CD4-positive, CD25-positive, alpha-beta regulatory T cell (primary cell): Measurements from ENCODE around the gene FAM120B. TPM values are rescaled to one million over a fixed set of nuclear protein-coding genes. Genes with fewer than 3 reads are reported as not detected.
A peak's percentile ranks its signal among the peaks of the same experiment; 100 is the strongest.
"Not testable (repeated sequence)": the region's sequence is repeated elsewhere in the genome, so short reads cannot be mapped to it uniquely, and the experiment has no call there.

ENCODE experiments used
- ATAC-seq, 2 donors: fragments of 150-1000 bp; cut with Tn5 transposase; one replicate each; pipeline ENCODE4 v1.10.0; 2021; ENCODE audit warnings: low read depth in 2 of 2, moderate number of reproducible peaks in 2 of 2, moderate library complexity in 1 of 2
- DNase-seq, 3 donors: peaks; one replicate each; pipeline versions ENCODE4 v3.0.0 to v3.0.0-alpha.2; 2012 to 2022; ENCODE audit warnings: mixed read lengths in 1 of 3
- H3K27ac ChIP-seq: one replicate; pipeline ENCODE4 v1.7.0; 2013; ENCODE audit warnings: mild to moderate bottlenecking, low read length; ENCODE audit not compliant: insufficient read depth, poor library complexity, severe bottlenecking
- H3K27me3 ChIP-seq: one replicate; pipeline ENCODE4 v1.7.0; 2013; ENCODE audit warnings: low read length; ENCODE audit not compliant: control insufficient read depth, insufficient read depth
- H3K36me3 ChIP-seq: one replicate; pipeline ENCODE4 v1.7.0; 2013; ENCODE audit warnings: mild to moderate bottlenecking, low read length, moderate library complexity; ENCODE audit not compliant: control insufficient read depth, insufficient read depth
- H3K4me1 ChIP-seq: 2 replicates; pipeline ENCODE4 v1.7.0; 2013; ENCODE audit warnings: mild to moderate bottlenecking, low read length; ENCODE audit not compliant: insufficient read depth, control insufficient read depth, poor library complexity, severe bottlenecking
- H3K4me3 ChIP-seq: one replicate; pipeline ENCODE4 v1.7.0; 2013; ENCODE audit warnings: low read depth, mild to moderate bottlenecking, low read length, moderate library complexity
- H3K9me3 ChIP-seq, 2 experiments: 1 replicate in 1 of 2; 2 replicates in 1 of 2; pipeline ENCODE4 v1.7.0; 2013; ENCODE audit warnings: low read length in 2 of 2, mild to moderate bottlenecking in 1 of 2, moderate library complexity in 1 of 2; ENCODE audit not compliant: control insufficient read depth in 2 of 2
- H3K27ac Mint-ChIP-seq, 3 donors: one replicate each; pipeline ENCODE4 v1.8.0; 2020 to 2022; ENCODE audit warnings: mild to moderate bottlenecking in 3 of 3, mixed read lengths in 3 of 3, moderate library complexity in 2 of 3
- H3K27me3 Mint-ChIP-seq: one replicate; pipeline ENCODE4 v1.8.0; 2022; ENCODE audit warnings: mild to moderate bottlenecking, mixed read lengths
- H3K36me3 Mint-ChIP-seq: one replicate; pipeline ENCODE4 v1.8.0; 2020; ENCODE audit warnings: mixed read lengths
- H3K4me1 Mint-ChIP-seq, 4 donors: one replicate each; pipeline ENCODE4 v1.8.0; 2020 to 2022; ENCODE audit warnings: mixed read lengths in 4 of 4, mild to moderate bottlenecking in 1 of 4
- H3K4me3 Mint-ChIP-seq, 4 donors: one replicate each; pipeline ENCODE4 v1.8.0; 2020 to 2022; ENCODE audit warnings: mild to moderate bottlenecking in 4 of 4, mixed read lengths in 4 of 4, moderate library complexity in 3 of 4
- H3K9me3 Mint-ChIP-seq, 7 donors: one replicate each; pipeline ENCODE4 v1.8.0; 2020 to 2022; ENCODE audit warnings: mixed read lengths in 7 of 7, mild to moderate bottlenecking in 3 of 7, moderate library complexity in 2 of 7
- polyA plus RNA-seq, 4 donors: library from polyadenylated mRNA; unstranded; fragments of 300-500 nt; fragmentation: Illumina TruSeq; gene quantifications; one replicate each; pipeline ENCODE4 v1.2.3, GENCODE V29; 2021
- total RNA-seq: library from RNA; stranded (reverse); gene quantifications from one replicate; pipeline ENCODE4 v1.2.3, GENCODE V29; 2022

The FAM120B gene
- total and polyA plus RNA-seq, 5 donors from 2014 or later = 28.0 to 35.0 (median 31.1) TPM

DNA sequence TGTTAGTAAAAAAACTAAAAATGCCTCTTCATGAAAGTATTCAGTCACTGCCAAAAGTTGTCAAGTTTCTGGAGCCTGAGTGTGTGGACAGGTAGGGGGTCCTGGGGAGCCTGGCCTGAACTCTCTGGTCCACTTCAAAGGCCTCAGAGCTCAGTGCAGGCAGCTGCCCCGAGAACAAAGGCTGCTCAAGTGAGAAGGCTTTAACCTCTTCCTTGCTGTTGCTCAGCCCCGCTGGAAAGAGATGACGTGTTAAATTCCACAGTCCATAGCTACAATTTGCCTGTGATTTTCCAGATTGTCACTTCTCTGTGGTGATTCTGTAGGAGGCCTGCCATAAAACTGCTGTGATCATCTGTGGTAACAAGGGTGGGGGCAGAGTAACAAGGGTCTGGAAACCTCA, 96.9 kb downstream of the FAM120B start:
- Histone ChIP-seq H3K27ac (no peak overlapping the region), H3K9me3 (no peaks in the 10 kb centered on the region), H3K36me3 (peaks cover 61% of the 10 kb centered on the region), H3K27me3 (no peaks in the 10 kb centered on the region), H3K4me3 (no peak overlapping the region), H3K4me1 (no peaks in the 10 kb centered on the region)
- ATAC-seq (no peak), DNase-seq (no peak)
- Mint-ChIP-seq H3K9me3 (peaks cover 0 to 1% (median 0%) of the 10 kb centered on the region in 7 donors), H3K36me3 (peaks cover 57% of the 10 kb centered on the region), H3K27me3 (no peaks in the 10 kb centered on the region), H3K27ac (no peak overlapping the region), H3K4me3 (no peak overlapping the region), H3K4me1 (peaks cover 0 to 2% (median 0%) of the 10 kb centered on the region in 4 donors)

DNA sequence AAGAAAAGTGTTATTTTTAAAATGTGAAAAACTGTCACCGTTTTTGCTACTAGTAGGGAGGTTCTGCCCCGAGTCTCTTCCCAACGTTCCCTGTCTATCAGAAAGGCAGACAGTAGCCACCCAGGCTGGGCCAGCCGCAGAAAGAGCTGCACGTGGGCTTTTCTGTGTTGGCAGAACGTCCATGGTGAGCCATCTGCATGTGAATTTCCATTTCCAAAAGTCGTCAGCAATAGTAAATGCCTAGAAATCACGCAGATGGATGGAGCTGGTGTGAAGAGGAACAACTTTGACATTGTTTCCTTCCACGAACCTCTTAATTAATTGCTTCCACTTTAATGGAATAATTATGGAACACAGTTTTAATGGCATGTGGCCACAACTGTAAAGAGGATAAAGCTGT, 97.5 kb downstream of the FAM120B start:
- Mint-ChIP-seq H3K27ac (no peak overlapping the region), H3K4me1 (peaks cover 0 to 2% (median 0%) of the 10 kb centered on the region in 4 donors)
- peaks cover 59% of the 10 kb centered on the region for H3K36me3 ChIP-seq

GRCh38 chr6:170404697-170405096, 98.1 kb downstream of the FAM120B start:
- ATAC-seq = no peak
- Histone ChIP-seq H3K4me3 (no peak overlapping the region), H3K27me3 (no peaks in the 10 kb centered on the region), H3K9me3 (no peaks in the 10 kb centered on the region), H3K36me3 (peaks cover 59% of the 10 kb centered on the region), H3K4me1 (no peaks in the 10 kb centered on the region), H3K27ac (no peak overlapping the region)
- H3K9me3 Mint-ChIP-seq = peaks cover 0 to 1% (median 0%) of the 10 kb centered on the region in 7 donors
- no peak overlapping the region for H3K4me3 Mint-ChIP-seq
- H3K4me1 Mint-ChIP-seq = peaks cover 0 to 2% (median 0%) of the 10 kb centered on the region in 4 donors
- H3K27me3 Mint-ChIP-seq = no peaks in the 10 kb centered on the region
- peak overlapping the region; percentile 7 to 46 (median 39) for H3K27ac Mint-ChIP-seq
- DNase-seq = no peak
- peaks cover 53% of the 10 kb centered on the region for H3K36me3 Mint-ChIP-seq

More for the DNA sequence above, 97.5 kb downstream of the FAM120B start:
- no peaks in the 10 kb centered on the region for H3K4me1 ChIP-seq
- no peaks in the 10 kb centered on the region for H3K9me3 ChIP-seq
- no peaks in the 10 kb centered on the region for H3K27me3 ChIP-seq
- no peak overlapping the region for H3K27ac ChIP-seq
- ATAC-seq (no peak), DNase-seq (no peak)
- H3K4me3 Mint-ChIP-seq = no peak overlapping the region
- H3K9me3 Mint-ChIP-seq = peaks cover 0 to 1% (median 0%) of the 10 kb centered on the region in 7 donors
- H3K36me3 Mint-ChIP-seq = peaks cover 53% of the 10 kb centered on the region
- no peaks in the 10 kb centered on the region for H3K27me3 Mint-ChIP-seq
- H3K4me3 ChIP-seq = no peak overlapping the region

- Histone ChIP-seq H3K9me3 (no peaks in the 10 kb centered on the region), H3K4me1 (no peaks in the 10 kb centered on the region), H3K27me3 (no peaks in the 10 kb centered on the region), H3K36me3 (peaks cover 56% of the 10 kb centered on the region), H3K27ac (no peak overlapping the region), H3K4me3 (no peak overlapping the region)
- H3K27me3 Mint-ChIP-seq = no peaks in the 10 kb centered on the region
- DNase-seq (no peak), ATAC-seq (no peak)
- H3K4me3 Mint-ChIP-seq = no peak overlapping the region
- peak overlapping the region in 2 of 3 donors; percentile 53 to 61 for H3K27ac Mint-ChIP-seq
- H3K4me1 Mint-ChIP-seq = peaks cover 0 to 2% (median 0%) of the 10 kb centered on the region in 4 donors
- H3K36me3 Mint-ChIP-seq = peaks cover 50% of the 10 kb centered on the region
- peaks cover 0 to 2% (median 0%) of the 10 kb centered on the region in 7 donors for H3K9me3 Mint-ChIP-seq
Observed at GRCh38 chr6:170405311-170405975, 98.9 kb downstream of the FAM120B start.

GRCh38 chr6:170407200-170407599, 100.6 kb downstream of the FAM120B start:
- Histone ChIP-seq H3K27ac (no peak overlapping the region), H3K4me1 (no peaks in the 10 kb centered on the region), H3K9me3 (peaks cover 0 to 6% of the 10 kb centered on the region in 2 experiments), H3K27me3 (no peaks in the 10 kb centered on the region), H3K4me3 (no peak overlapping the region), H3K36me3 (peaks cover 39% of the 10 kb centered on the region)
- no peak for DNase-seq
- H3K9me3 Mint-ChIP-seq = peaks cover 0 to 13% (median 3%) of the 10 kb centered on the region in 7 donors
- ATAC-seq = no peak
- peaks cover 0 to 2% (median 0%) of the 10 kb centered on the region in 4 donors for H3K4me1 Mint-ChIP-seq
- H3K27ac Mint-ChIP-seq = no peak overlapping the region
- peaks cover 44% of the 10 kb centered on the region for H3K36me3 Mint-ChIP-seq
- peaks cover 5% of the 10 kb centered on the region for H3K27me3 Mint-ChIP-seq
- no peak overlapping the region for H3K4me3 Mint-ChIP-seq

- peaks cover 0 to 13% (median 3%) of the 10 kb centered on the region in 7 donors for H3K9me3 Mint-ChIP-seq
- no peak for DNase-seq
- no peak overlapping the region for H3K4me3 Mint-ChIP-seq
- H3K27me3 Mint-ChIP-seq = peaks cover 5% of the 10 kb centered on the region
- no peak for ATAC-seq
- H3K27ac ChIP-seq = no peak overlapping the region
- no peak overlapping the region for H3K4me3 ChIP-seq
- peaks cover 32% of the 10 kb centered on the region for H3K36me3 ChIP-seq
- H3K4me1 Mint-ChIP-seq = peaks cover 0 to 2% (median 0%) of the 10 kb centered on the region in 4 donors
- no peaks in the 10 kb centered on the region for H3K27me3 ChIP-seq
- H3K36me3 Mint-ChIP-seq = peaks cover 41% of the 10 kb centered on the region
- H3K9me3 ChIP-seq = peaks cover 6% of the 10 kb centered on the region in 2 experiments
- no peaks in the 10 kb centered on the region for H3K4me1 ChIP-seq
- H3K27ac Mint-ChIP-seq = peak overlapping the region in 1 of 3 donors; percentile 4
Observed at GRCh38 chr6:170407932-170408331, 101.4 kb downstream of the FAM120B start.

- not testable (repeated sequence) for DNase-seq, H3K4me1 Mint-ChIP-seq, ATAC-seq, H3K4me1 ChIP-seq, H3K27ac ChIP-seq, H3K4me3 ChIP-seq, H3K4me3 Mint-ChIP-seq, H3K27me3 ChIP-seq, H3K9me3 ChIP-seq, H3K27ac Mint-ChIP-seq
- Mint-ChIP-seq H3K27me3 (peaks cover 12% of the 10 kb centered on the region), H3K36me3 (peaks cover 24% of the 10 kb centered on the region), H3K9me3 (peaks cover 0 to 17% (median 5%) of the 10 kb centered on the region in 7 donors)
- peaks cover 22% of the 10 kb centered on the region for H3K36me3 ChIP-seq
Observed at GRCh38 chr6:170409746-170410145, 103.2 kb downstream of the FAM120B start.

DNA sequence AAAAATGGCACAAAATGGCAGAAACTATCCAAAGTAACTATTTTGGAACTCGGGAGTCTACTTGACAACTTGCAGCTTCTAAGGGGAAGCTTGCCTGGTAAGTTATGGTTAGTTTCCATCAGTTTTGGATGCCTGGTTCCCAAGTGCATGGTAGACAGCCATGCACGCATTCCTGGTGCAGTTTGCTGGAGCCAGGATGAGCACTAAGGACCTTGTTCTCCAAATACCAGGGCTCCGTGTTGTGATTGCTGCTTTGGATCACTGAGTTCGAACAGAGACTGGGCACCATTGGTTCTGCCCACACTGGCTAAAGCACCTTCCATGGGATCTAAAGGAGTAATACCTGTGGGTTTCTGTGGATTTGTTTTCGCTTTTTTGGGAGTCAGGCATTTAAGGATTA, 103.7 kb downstream of the FAM120B start:
- no peak overlapping the region for H3K27ac Mint-ChIP-seq

More for the DNA sequence above, 103.7 kb downstream of the FAM120B start:
- DNase-seq (no peak), ATAC-seq (no peak)
- no peak overlapping the region for H3K4me3 Mint-ChIP-seq
- Histone ChIP-seq H3K27me3 (no peaks in the 10 kb centered on the region), H3K4me1 (no peaks in the 10 kb centered on the region), H3K4me3 (no peak overlapping the region), H3K9me3 (peaks cover 6 to 9% of the 10 kb centered on the region in 2 experiments), H3K36me3 (peaks cover 17% of the 10 kb centered on the region), H3K27ac (no peak overlapping the region)
- H3K9me3 Mint-ChIP-seq = peaks cover 0 to 17% (median 6%) of the 10 kb centered on the region in 7 donors
- H3K27me3 Mint-ChIP-seq = peaks cover 12% of the 10 kb centered on the region
- peaks cover 0 to 2% (median 0%) of the 10 kb centered on the region in 4 donors for H3K4me1 Mint-ChIP-seq
- H3K36me3 Mint-ChIP-seq = peaks cover 19% of the 10 kb centered on the region
